Hematopoietic multipotent progenitor cell (in vitro differentiated cells): ENCODE measurements around the gene PRF1. TPM values are rescaled to one million over a fixed set of nuclear protein-coding genes. Genes with fewer than 3 reads are reported as not detected.
A peak's percentile ranks its signal among the peaks of the same experiment; 100 is the strongest.
"Not testable (repeated sequence)": the region's sequence is repeated elsewhere in the genome, so short reads cannot be mapped to it uniquely, and the experiment has no call there.

Experiments used
- DNase-seq, 3 donors: peaks; one replicate each; pipeline ENCODE4 v3.0.0-alpha.2; 2011 to 2015; ENCODE audit warnings: low read depth in 2 of 3, low spot score in 2 of 3
- total RNA-seq: library from RNA; depleted of rRNA; stranded (reverse); fragments of >200 nt; gene quantifications from one replicate; pipeline ENCODE4 v1.2.3, GENCODE V29; 2012

PRF1 gene
- total RNA-seq = 0.81 TPM

- DNase-seq = peak in 1 of 3 donors; percentile 40
These were observed at the start of gene PRF1 for GRCh38 chr10:70602665-70603448. TSS of gene PRF1 (minus strand) at chr10:70602741. CDS start at chr10:70600902, 1,839 bp downstream.

GRCh38 chr10:70651661-70652060 lies 49.1 kb upstream of the PRF1 start:
- peak in 2 of 3 donors; percentile 43 to 46 for DNase-seq

- DNase-seq = no peak
These were observed 48.2 kb upstream of the PRF1 start for GRCh38 chr10:70650718-70651117.

- DNase-seq = no peak
These were observed 47.6 kb upstream of the PRF1 start for GRCh38 chr10:70650104-70650503.

- DNase-seq = no peak
These were observed 47.0 kb upstream of the PRF1 start for GRCh38 chr10:70649526-70649925.

GRCh38 chr10:70648427-70648826 lies 45.9 kb upstream of the PRF1 start:
- peak in 2 of 3 donors; percentile 24 to 45 for DNase-seq

- DNase-seq = no peak
These were observed 44.5 kb upstream of the PRF1 start for GRCh38 chr10:70647086-70647485.

GRCh38 chr10:70644959-70645358 lies 42.4 kb upstream of the PRF1 start:
- not testable (repeated sequence) for DNase-seq

- DNase-seq = not testable (repeated sequence)
These were observed 40.7 kb upstream of the PRF1 start for GRCh38 chr10:70643272-70643671.

- DNase-seq = not testable (repeated sequence)
These were observed 37.3 kb upstream of the PRF1 start for GRCh38 chr10:70639640-70640383.

GRCh38 chr10:70634515-70634914 lies 32.0 kb upstream of the PRF1 start:
- not testable (repeated sequence) for DNase-seq

GRCh38 chr10:70634011-70634410 lies 31.5 kb upstream of the PRF1 start:
- no peak for DNase-seq

GRCh38 chr10:70631735-70632134 lies 29.2 kb upstream of the PRF1 start:
- DNase-seq = not testable (repeated sequence)

GRCh38 chr10:70629338-70629737 lies 26.8 kb upstream of the PRF1 start:
- DNase-seq = no peak

- no peak for DNase-seq
These were observed 23.5 kb upstream of the PRF1 start for GRCh38 chr10:70626056-70626455.

- DNase-seq = no peak
These were observed 20.7 kb upstream of the PRF1 start for GRCh38 chr10:70622981-70623844.

- no peak for DNase-seq
These were observed 20.0 kb upstream of the PRF1 start for GRCh38 chr10:70622541-70622940.

- no peak for DNase-seq
These were observed 19.1 kb upstream of the PRF1 start for GRCh38 chr10:70621503-70622078.

GRCh38 chr10:70620020-70620289 lies 17.4 kb upstream of the PRF1 start:
- DNase-seq = no peak

- no peak for DNase-seq
These were observed 16.9 kb upstream of the PRF1 start for GRCh38 chr10:70619271-70620019.
